Measurements from ENCODE around the gene PAX6.

The PAX6 gene

GRCh38 chr11:31822927-31823643, 12.0 kb upstream of the PAX6 start (continued):
- no peak for TF ChIP-seq CREB5 (CRISPR knock-in tag; IDR thresholded peaks at IDR 0.05; ENCODE audit: low read depth)
- TF ChIP-seq CSDC2 (CRISPR knock-in tag; IDR thresholded peaks at IDR 0.05), result no peak
- TF ChIP-seq ZNF8 (CRISPR knock-in tag; IDR thresholded peaks at IDR 0.05), result no peak
- TF ChIP-seq ZFP3 (CRISPR knock-in tag; IDR thresholded peaks at IDR 0.05), result no peak

- ATAC-seq, result no peak
Measured at GRCh38 chr11:31822175-31822926, 11.2 kb upstream of the PAX6 start.

GRCh38 chr11:31821766-31822165, 10.6 kb upstream of the PAX6 start:
- TF ChIP-seq SNAI2 (CRISPR knock-in tag; IDR thresholded peaks at IDR 0.05) (no peak), ZC3H10 (CRISPR knock-in tag; IDR thresholded peaks at IDR 0.05) (no peak)
- no peak for ATAC-seq

More at GRCh38 chr11:31822175-31822926, 11.2 kb upstream of the PAX6 start:
- no peak for TF ChIP-seq ZFP3 (CRISPR knock-in tag; IDR thresholded peaks at IDR 0.05)
- TF ChIP-seq OSR1 (CRISPR knock-in tag; IDR thresholded peaks at IDR 0.05), result no peak
- no peak for TF ChIP-seq ARNTL (CRISPR knock-in tag; IDR thresholded peaks at IDR 0.05; ENCODE audit: borderline replicate concordance, low read depth)
- no peak for TF ChIP-seq POU6F1 (CRISPR knock-in tag; IDR thresholded peaks at IDR 0.05; ENCODE audit: borderline replicate concordance, low read depth)
- TF ChIP-seq GLIS3 (CRISPR knock-in tag; IDR thresholded peaks at IDR 0.05), result no peak

GRCh38 chr11:31821235-31821764, 10.2 kb upstream of the PAX6 start:
- no peak for TF ChIP-seq CREB5 (CRISPR knock-in tag; IDR thresholded peaks at IDR 0.05; ENCODE audit: low read depth)
- TF ChIP-seq ZNF70 (CRISPR knock-in tag; IDR thresholded peaks at IDR 0.05), result no peak
- no peak for TF ChIP-seq CSDC2 (CRISPR knock-in tag; IDR thresholded peaks at IDR 0.05)
- no peak for TF ChIP-seq ISL1 (CRISPR knock-in tag; IDR thresholded peaks at IDR 0.05)
- no peak for TF ChIP-seq ARNTL (CRISPR knock-in tag; IDR thresholded peaks at IDR 0.05; ENCODE audit: borderline replicate concordance, low read depth)
- no peak for TF ChIP-seq TSHZ2 (CRISPR knock-in tag; IDR thresholded peaks at IDR 0.05)
- no peak for TF ChIP-seq ZFP3 (CRISPR knock-in tag; IDR thresholded peaks at IDR 0.05)
- no peak for TF ChIP-seq ZC3H10 (CRISPR knock-in tag; IDR thresholded peaks at IDR 0.05)
- no peak for TF ChIP-seq GLIS3 (CRISPR knock-in tag; IDR thresholded peaks at IDR 0.05)
- TF ChIP-seq TOX (CRISPR knock-in tag; IDR thresholded peaks at IDR 0.05; ENCODE audit: borderline replicate concordance), result no peak
- TF ChIP-seq CSRNP3 (CRISPR knock-in tag; IDR thresholded peaks at IDR 0.05), result no peak
- TF ChIP-seq RARB (CRISPR knock-in tag; IDR thresholded peaks at IDR 0.05), result no peak
- no peak for ATAC-seq
